ENCODE data around the gene HPS6. TPM values are rescaled to one million over a fixed set of nuclear protein-coding genes. Genes with fewer than 3 reads are reported as not detected.
"Not testable (repeated sequence)": the region's sequence is repeated elsewhere in the genome, so short reads cannot be mapped to it uniquely, and the experiment has no call there.

Gene HPS6
- 10 to 100 TPM; 12.2 to 18.3 TPM for total RNA-seq
- 10 to 100 TPM; 12.7 to 12.9 TPM for polyA plus RNA-seq (ENCODE audit: insufficient read length in 2 of 2)
- long read RNA-seq, donor 1, transcript HPS6-201 (1 exons, 2,649 nt) = major isoform, 11 of 11 reads
- long read RNA-seq, donor 1, partial matches to known transcripts = 0 of 11 reads
- long read RNA-seq, donor 1, other reads (novel, unspliced or antisense) = 0 of 11 reads
- long read RNA-seq, donor 2, transcript HPS6-201 (1 exons, 2,649 nt) = major isoform, 10 of 10 reads
- long read RNA-seq, donor 2, partial matches to known transcripts = 0 of 10 reads
- long read RNA-seq, donor 2, other reads (novel, unspliced or antisense) = 0 of 10 reads
- long read RNA-seq, donor 3, transcript HPS6-201 (1 exons, 2,649 nt) = major isoform, 7 of 7 reads
- long read RNA-seq, donor 3, partial matches to known transcripts = 0 of 7 reads
- long read RNA-seq, donor 3, other reads (novel, unspliced or antisense) = 0 of 7 reads
- long read RNA-seq, donor 4, transcript HPS6-201 (1 exons, 2,649 nt) = major isoform, 15 of 15 reads
- long read RNA-seq, donor 4, partial matches to known transcripts = 0 of 15 reads
- long read RNA-seq, donor 4, other reads (novel, unspliced or antisense) = 0 of 15 reads

DNA sequence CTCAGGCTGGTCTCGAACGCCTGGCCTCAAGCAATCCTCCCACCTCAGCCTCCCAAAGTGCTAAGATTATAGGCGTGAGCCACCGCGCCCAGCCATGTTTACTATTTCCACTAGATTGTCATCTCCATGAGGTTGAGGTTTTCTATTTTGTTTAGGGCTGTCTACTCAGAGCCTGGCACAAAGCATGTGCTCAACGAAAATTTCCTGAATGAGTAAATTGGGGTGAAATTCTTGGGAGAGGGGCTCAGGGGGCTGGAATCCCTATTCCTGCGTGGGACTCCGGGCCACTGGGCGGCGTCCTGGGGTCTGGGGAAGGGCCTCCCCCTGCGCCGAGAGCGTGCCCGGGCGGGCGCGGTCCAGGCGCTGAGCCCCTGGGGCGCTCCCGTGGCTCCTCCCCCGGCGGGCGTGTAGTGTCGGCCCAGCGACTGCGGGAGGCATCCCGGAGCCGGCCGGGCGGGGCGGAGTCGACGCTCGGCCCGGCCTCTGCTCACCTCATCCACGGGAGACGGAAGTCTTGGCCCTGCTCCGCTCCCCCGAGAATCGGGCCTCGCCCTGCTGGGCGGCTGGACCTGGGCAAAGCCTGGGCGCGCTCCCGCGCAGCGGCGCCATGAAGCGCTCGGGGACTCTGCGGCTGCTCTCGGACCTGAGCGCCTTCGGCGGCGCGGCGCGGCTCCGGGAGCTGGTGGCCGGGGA lies at the start of gene HPS6:
Gene HPS6 (plus strand): TSS at position 482 of the 693 bp plus-strand sequence. CDS start 126 bp downstream, at position 608.
- H3K27ac ChIP-seq (ENCODE audit: low read depth, low read length) = peak within 1 kb of the TSS; percentile 47

DNA sequence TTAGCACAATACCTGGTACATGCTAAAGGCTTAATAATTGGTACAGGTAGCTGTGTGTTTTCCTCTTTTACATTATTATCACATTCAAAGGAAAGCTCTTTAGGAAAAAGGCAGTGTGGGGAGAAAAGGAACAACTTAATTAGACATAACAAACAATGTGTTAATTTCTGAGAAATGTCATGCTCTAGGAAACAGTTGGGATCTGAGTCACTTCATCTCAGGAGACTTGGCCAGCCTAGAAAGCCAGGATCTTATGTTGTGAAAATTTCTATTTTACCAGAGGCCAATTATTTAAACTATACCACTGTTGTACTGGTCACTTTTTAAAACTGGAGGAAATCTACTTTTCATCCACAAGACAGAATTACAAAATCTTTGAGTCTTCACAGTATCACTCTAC lies 48.7 kb upstream of the HPS6 start:
- no peaks in the 10 kb centered on the region for H3K9me3 ChIP-seq (ENCODE audit: control insufficient read depth, insufficient read depth, low read length)
- no peaks in the 10 kb centered on the region for H3K27me3 ChIP-seq (ENCODE audit: control insufficient read depth, insufficient read depth, low read length)
- no peak overlapping the region for H3K27ac ChIP-seq (ENCODE audit: low read depth, low read length)
- no peaks in the 10 kb centered on the region for H3K4me1 ChIP-seq (ENCODE audit: control insufficient read depth, insufficient read depth, low read length)
- DNase-seq (ENCODE audit: low read depth in 4 of 6, low spot score in 6 of 6) = no peak
- H3K4me3 ChIP-seq (ENCODE audit: low read depth, low read length) = no peak overlapping the region
- peaks cover 20% of the 10 kb centered on the region for H3K36me3 ChIP-seq (ENCODE audit: control insufficient read depth, insufficient read depth, low read length)

More for the DNA sequence above, at the start of gene HPS6:
- 2% methylated on average over 58 of the region's 61 CpGs for WGBS (ENCODE audit: insufficient coverage)
- Histone ChIP-seq H3K9me3 (ENCODE audit: control insufficient read depth, insufficient read depth, low read length) (no peaks in the 10 kb centered on the region), H3K4me1 (ENCODE audit: control insufficient read depth, insufficient read depth, low read length) (peaks cover 24% of the 10 kb centered on the region), H3K27me3 (ENCODE audit: control insufficient read depth, insufficient read depth, low read length) (no peaks in the 10 kb centered on the region), H3K4me3 (ENCODE audit: low read depth, low read length) (peak within 1 kb of the TSS; percentile 52), H3K36me3 (ENCODE audit: control insufficient read depth, insufficient read depth, low read length) (peaks cover 23% of the 10 kb centered on the region)
- DNase-seq (ENCODE audit: low read depth in 4 of 6, low spot score in 6 of 6) = peak in 5 of 6 donors; percentile 52 to 94 (median 67)

DNA sequence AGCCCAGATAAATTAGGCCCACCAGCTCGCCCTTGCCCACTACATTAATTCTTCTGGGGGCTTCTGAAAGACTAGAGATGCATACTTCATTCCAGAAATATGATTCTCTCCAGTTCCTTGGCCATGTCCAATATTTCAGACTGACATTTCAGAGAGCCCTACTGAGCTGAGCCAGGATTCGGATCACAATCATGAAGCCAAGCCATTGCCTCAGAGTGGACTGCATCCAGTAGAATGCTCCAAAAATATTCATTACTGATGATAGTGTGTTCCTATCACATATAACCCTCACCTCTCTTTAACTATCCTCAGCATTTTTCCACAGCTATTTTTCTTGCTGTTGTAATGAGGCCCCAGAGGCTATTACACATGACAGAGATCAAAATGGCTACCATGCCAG lies 47.9 kb upstream of the HPS6 start:
- WGBS (ENCODE audit: insufficient coverage) = 88% methylated on average over 1 of the region's 2 CpGs

DNA sequence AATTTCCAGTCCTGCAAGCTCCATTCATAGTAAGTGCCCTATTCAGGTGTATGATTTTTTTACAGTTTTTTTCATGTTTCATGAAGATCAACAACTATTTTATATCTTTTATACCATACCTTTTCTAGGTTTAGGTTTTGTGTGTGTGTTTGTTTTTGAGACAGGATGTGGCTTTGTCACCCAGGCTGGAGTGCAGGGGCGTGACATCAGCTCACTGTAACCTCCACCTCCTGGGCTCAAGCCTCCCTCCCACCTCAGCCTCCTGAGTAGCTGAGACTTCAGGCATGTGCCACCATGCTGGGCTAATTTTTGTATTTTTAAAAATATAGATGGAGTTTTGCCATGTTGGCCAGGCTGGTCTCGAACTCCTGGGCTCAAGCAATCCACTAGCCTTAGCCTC lies 44.2 kb upstream of the HPS6 start:
- H3K36me3 ChIP-seq (ENCODE audit: control insufficient read depth, insufficient read depth, low read length) = peaks cover 42% of the 10 kb centered on the region
- H3K4me1 ChIP-seq (ENCODE audit: control insufficient read depth, insufficient read depth, low read length) = no peaks in the 10 kb centered on the region
- H3K27me3 ChIP-seq (ENCODE audit: control insufficient read depth, insufficient read depth, low read length) = no peaks in the 10 kb centered on the region
- whole genome bisulfite sequencing (ENCODE audit: insufficient coverage) = no CpG with 5 or more reads among the region's 2 CpGs
- no peaks in the 10 kb centered on the region for H3K9me3 ChIP-seq (ENCODE audit: control insufficient read depth, insufficient read depth, low read length)
- no peak overlapping the region for H3K4me3 ChIP-seq (ENCODE audit: low read depth, low read length)
- no peak overlapping the region for H3K27ac ChIP-seq (ENCODE audit: low read depth, low read length)
- no peak for DNase-seq (ENCODE audit: low read depth in 4 of 6, low spot score in 6 of 6)

More for the DNA sequence above, 47.9 kb upstream of the HPS6 start:
- H3K36me3 ChIP-seq (ENCODE audit: control insufficient read depth, insufficient read depth, low read length) = peaks cover 23% of the 10 kb centered on the region
- peak in 1 of 6 donors; percentile 21 for DNase-seq (ENCODE audit: low read depth in 4 of 6, low spot score in 6 of 6)
- H3K4me3 ChIP-seq (ENCODE audit: low read depth, low read length) = no peak overlapping the region
- H3K27me3 ChIP-seq (ENCODE audit: control insufficient read depth, insufficient read depth, low read length) = no peaks in the 10 kb centered on the region
- H3K4me1 ChIP-seq (ENCODE audit: control insufficient read depth, insufficient read depth, low read length) = no peaks in the 10 kb centered on the region
- no peaks in the 10 kb centered on the region for H3K9me3 ChIP-seq (ENCODE audit: control insufficient read depth, insufficient read depth, low read length)
- no peak overlapping the region for H3K27ac ChIP-seq (ENCODE audit: low read depth, low read length)

DNA sequence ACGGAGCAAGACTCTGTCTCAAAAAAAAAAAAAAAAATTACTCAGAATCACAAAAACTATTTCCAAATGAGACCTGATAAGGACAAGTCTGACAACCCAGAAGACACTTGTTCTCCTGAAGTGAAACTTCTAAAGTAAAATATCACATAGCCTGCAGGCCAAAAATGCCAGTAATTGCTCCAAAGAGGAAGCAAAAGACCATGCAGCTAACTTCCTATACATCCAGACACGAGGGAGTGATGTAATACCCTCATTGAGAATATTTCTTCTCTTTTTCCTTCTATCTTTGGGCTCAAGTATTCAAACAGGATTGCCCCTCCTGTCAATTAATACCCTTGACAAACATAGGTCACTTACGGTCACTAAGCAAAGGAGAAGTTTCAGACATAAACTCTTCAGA lies 40.4 kb upstream of the HPS6 start:
- Histone ChIP-seq H3K36me3 (ENCODE audit: control insufficient read depth, insufficient read depth, low read length) (peaks cover 49% of the 10 kb centered on the region), H3K27ac (ENCODE audit: low read depth, low read length) (no peak overlapping the region), H3K9me3 (ENCODE audit: control insufficient read depth, insufficient read depth, low read length) (no peaks in the 10 kb centered on the region), H3K4me3 (ENCODE audit: low read depth, low read length) (no peak overlapping the region), H3K27me3 (ENCODE audit: control insufficient read depth, insufficient read depth, low read length) (no peaks in the 10 kb centered on the region), H3K4me1 (ENCODE audit: control insufficient read depth, insufficient read depth, low read length) (no peaks in the 10 kb centered on the region)
- WGBS (ENCODE audit: insufficient coverage) = 100% methylated on average over 1 of the region's 3 CpGs
- DNase-seq (ENCODE audit: low read depth in 4 of 6, low spot score in 6 of 6) = no peak

DNA sequence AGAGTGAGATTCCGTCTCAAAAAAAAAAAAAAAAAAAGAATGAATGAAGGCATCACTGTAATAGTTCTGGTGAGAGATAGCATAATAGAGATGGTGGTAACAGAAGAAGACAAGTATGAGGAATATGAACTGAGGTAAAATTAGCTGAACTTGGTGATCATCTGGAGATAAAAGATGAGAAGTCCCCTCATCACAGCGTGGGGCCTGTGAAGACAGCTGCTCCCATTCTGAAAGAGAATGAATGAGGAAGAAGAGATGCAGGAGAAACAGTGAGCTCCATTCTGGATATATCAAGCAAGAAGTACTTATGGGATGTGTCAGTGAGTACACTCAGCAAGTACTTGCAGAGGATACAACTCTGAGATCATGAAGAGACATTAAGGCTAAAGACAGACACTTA lies 37.9 kb upstream of the HPS6 start:
- H3K9me3 ChIP-seq (ENCODE audit: control insufficient read depth, insufficient read depth, low read length) = no peaks in the 10 kb centered on the region
- no peak for DNase-seq (ENCODE audit: low read depth in 4 of 6, low spot score in 6 of 6)
- H3K27me3 ChIP-seq (ENCODE audit: control insufficient read depth, insufficient read depth, low read length) = no peaks in the 10 kb centered on the region
- no peak overlapping the region for H3K4me3 ChIP-seq (ENCODE audit: low read depth, low read length)
- 100% methylated on average over 2 of the region's 2 CpGs for WGBS (ENCODE audit: insufficient coverage)
- no peak overlapping the region for H3K27ac ChIP-seq (ENCODE audit: low read depth, low read length)
- peaks cover 46% of the 10 kb centered on the region for H3K36me3 ChIP-seq (ENCODE audit: control insufficient read depth, insufficient read depth, low read length)
- H3K4me1 ChIP-seq (ENCODE audit: control insufficient read depth, insufficient read depth, low read length) = no peaks in the 10 kb centered on the region

DNA sequence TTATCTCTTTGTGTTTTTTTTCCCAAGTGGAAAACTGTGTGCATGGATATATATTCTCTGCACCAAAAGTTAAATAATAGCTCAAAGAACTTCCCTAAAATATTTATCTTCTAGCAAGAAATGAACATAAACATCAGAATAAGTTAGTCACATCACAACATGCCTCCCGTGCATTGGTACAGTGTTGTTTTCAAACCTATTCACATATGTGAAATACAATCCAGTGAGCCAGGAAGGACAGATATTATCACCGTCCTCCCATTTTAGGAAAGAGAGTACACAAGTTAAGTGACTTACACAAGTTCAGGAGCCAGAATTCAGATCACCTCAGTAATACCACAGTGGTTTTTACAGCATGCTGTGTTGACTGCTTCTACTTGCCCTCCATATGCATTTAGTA lies 31.4 kb upstream of the HPS6 start:
- no CpG with 5 or more reads among the region's 2 CpGs for WGBS (ENCODE audit: insufficient coverage)
- DNase-seq (ENCODE audit: low read depth in 4 of 6, low spot score in 6 of 6) = no peak
- Histone ChIP-seq H3K36me3 (ENCODE audit: control insufficient read depth, insufficient read depth, low read length) (peaks cover 45% of the 10 kb centered on the region), H3K4me3 (ENCODE audit: low read depth, low read length) (no peak overlapping the region), H3K9me3 (ENCODE audit: control insufficient read depth, insufficient read depth, low read length) (no peaks in the 10 kb centered on the region), H3K27ac (ENCODE audit: low read depth, low read length) (no peak overlapping the region), H3K27me3 (ENCODE audit: control insufficient read depth, insufficient read depth, low read length) (no peaks in the 10 kb centered on the region), H3K4me1 (ENCODE audit: control insufficient read depth, insufficient read depth, low read length) (no peaks in the 10 kb centered on the region)

DNA sequence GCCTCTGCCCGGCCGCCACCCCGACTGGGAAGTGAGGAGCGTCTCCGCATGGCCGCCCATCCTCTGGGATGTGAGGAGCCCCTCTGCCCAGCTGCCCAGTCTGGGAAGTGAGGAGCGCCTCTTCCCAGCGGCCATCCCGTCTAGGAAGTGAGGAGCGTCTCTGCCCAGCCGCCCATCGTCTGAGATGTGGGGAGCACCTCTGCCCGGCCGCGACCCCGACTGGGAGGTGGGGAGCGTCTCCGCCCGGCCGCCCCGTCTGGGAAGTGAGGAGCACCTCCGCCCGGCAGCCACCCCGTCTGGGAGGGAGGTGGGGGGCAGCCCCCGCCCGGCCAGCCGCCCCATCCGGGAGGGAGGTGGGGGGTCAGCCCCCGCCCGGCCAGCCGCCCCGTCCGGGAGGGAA lies 29.3 kb upstream of the HPS6 start:
- H3K4me1 ChIP-seq (ENCODE audit: control insufficient read depth, insufficient read depth, low read length); H3K9me3 ChIP-seq (ENCODE audit: control insufficient read depth, insufficient read depth, low read length); H3K4me3 ChIP-seq (ENCODE audit: low read depth, low read length); DNase-seq (ENCODE audit: low read depth in 4 of 6, low spot score in 6 of 6); H3K27me3 ChIP-seq (ENCODE audit: control insufficient read depth, insufficient read depth, low read length); H3K27ac ChIP-seq (ENCODE audit: low read depth, low read length): not testable (repeated sequence)
- WGBS (ENCODE audit: insufficient coverage) = 98% methylated on average over 8 of the region's 33 CpGs
- peaks cover 40% of the 10 kb centered on the region for H3K36me3 ChIP-seq (ENCODE audit: control insufficient read depth, insufficient read depth, low read length)

DNA sequence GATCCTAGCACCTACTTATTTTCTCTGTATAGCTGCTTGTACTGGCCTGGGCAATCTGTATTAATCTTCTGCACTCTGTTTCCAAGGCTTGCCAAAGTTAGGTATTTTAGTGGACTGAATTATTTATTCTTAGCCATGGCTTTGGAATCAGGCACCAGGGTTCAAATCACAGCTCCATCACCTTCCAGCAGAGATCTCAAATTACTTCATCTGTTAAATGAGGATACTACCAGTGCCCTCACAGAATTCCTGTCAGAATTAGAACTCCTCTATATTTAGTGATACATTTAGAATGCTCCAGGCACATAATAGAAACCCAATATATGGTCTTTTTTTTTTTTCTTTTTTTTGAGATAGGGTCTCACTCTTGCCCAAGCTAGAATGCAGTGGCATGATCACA lies 26.7 kb upstream of the HPS6 start:
- DNase-seq (ENCODE audit: low read depth in 4 of 6, low spot score in 6 of 6) = no peak
- Histone ChIP-seq H3K27me3 (ENCODE audit: control insufficient read depth, insufficient read depth, low read length) (no peaks in the 10 kb centered on the region), H3K27ac (ENCODE audit: low read depth, low read length) (no peak overlapping the region), H3K36me3 (ENCODE audit: control insufficient read depth, insufficient read depth, low read length) (peaks cover 31% of the 10 kb centered on the region), H3K9me3 (ENCODE audit: control insufficient read depth, insufficient read depth, low read length) (no peaks in the 10 kb centered on the region), H3K4me3 (ENCODE audit: low read depth, low read length) (no peak overlapping the region), H3K4me1 (ENCODE audit: control insufficient read depth, insufficient read depth, low read length) (no peaks in the 10 kb centered on the region)

All from spinal cord (tissue), 10 donors.